SW 1271 (cell line): ENCODE measurements around the gene SLC25A25.
"Not testable (repeated sequence)": the region's sequence is repeated elsewhere in the genome, so short reads cannot be mapped to it uniquely, and the experiment has no call there.

Experiments
- DNase-seq, 2 experiments: peaks; one replicate each; lab custom pipeline; 2025; lab: John Stamatoyannopoulos, UW

The SLC25A25 gene

GRCh38 chr9:128051932-128052709 is 15.9 kb upstream of the SLC25A25 start:
- no peak for DNase-seq

GRCh38 chr9:128053560-128053959 is 14.5 kb upstream of the SLC25A25 start:
- no peak for DNase-seq

- no peak for DNase-seq
Measured at GRCh38 chr9:128054087-128054486, 13.9 kb upstream of the SLC25A25 start.

GRCh38 chr9:128055344-128056040 is 12.5 kb upstream of the SLC25A25 start:
- no peak for DNase-seq

DNA sequence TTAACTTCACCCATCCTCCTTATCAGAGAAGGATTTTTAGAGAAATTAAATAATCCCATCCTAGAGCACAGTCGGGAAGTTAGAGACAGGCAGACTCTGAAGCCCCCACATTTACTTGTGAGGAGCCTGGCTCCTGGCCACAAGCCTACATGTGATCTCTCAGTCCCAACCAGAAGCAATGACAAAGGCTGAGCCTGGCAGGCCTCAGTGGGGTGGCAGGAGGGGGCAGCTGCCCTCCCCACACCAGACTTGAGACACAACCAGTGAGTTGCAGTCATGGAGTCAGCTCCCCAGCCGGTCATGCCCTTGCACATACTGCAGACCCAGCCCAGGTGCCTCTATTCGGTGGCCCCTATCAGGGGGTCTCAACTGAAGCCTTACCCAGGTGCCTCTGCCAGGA is 11.9 kb upstream of the SLC25A25 start:
- DNase-seq = no peak

DNA sequence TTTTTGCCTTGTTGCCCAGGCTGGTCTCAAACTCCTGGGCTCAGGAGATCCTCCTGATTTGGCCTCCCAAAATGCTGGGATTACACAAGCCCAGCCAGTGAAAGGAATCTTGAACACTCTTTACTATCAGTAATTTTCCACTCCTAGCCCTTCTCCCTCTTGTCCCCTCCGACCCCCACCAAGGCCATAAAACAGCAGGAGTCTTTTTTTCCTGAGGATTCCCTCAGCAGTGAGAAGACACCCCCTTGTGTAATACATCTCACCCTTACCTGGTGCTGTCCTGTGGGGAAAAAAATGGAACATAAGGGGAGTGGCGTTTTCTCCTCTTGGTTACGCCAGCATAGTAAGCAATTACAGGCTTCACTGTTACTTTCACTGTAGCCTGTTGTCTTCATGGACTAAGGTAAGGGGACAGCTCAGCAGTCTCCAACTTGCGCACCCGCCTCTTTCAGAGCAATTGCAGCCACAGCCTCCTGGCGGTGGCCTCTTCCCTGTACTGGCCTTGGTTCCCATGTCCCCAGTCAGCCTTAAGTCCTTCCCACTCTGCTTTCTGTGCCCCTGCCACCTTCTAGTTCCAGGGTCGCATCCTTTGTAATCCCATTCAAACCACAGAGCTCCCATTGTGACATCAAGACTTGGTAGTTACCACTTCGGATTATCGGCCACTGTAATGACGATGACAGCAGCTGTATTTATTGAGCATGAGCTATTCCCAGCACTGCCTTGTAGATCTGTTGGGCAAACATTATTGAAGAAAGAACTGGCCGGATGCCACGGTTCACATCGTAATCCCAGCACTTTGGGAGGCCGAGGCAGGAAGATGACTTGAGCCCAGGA is 10.9 kb upstream of the SLC25A25 start:
- no peak for DNase-seq

DNA sequence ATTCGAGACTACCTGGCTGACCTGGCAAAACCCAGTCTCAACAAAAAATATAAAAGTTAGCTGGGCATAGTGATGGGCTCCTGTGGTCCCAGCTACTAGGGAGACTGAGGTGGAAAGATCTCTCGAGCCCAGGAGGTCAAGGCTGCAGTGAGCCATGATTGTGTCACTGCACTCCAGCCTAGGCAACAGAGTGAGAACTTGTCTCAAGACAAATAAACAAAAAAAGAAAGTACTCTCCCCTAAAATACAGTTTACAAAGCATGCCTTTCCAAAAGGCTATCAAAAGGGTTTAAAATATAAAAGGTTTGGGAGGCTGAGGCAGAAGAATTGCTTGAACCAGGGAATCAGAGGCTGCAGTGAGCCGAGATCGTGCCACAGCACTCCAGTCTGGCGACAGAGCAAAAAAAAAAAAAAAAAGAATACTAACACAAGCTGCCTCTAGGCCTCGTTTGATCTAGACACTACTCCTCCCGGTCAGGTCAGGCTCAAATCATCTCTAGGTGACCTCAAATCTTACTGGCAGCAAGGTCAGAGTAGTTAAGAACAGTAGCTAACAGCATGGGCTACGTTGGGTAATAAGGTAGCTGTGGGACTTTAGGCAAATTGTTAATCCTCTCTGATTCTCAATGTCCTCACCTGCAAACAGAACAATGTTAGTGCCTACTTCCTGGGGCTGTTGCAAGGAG is 10.2 kb upstream of the SLC25A25 start:
- DNase-seq = no peak

DNA sequence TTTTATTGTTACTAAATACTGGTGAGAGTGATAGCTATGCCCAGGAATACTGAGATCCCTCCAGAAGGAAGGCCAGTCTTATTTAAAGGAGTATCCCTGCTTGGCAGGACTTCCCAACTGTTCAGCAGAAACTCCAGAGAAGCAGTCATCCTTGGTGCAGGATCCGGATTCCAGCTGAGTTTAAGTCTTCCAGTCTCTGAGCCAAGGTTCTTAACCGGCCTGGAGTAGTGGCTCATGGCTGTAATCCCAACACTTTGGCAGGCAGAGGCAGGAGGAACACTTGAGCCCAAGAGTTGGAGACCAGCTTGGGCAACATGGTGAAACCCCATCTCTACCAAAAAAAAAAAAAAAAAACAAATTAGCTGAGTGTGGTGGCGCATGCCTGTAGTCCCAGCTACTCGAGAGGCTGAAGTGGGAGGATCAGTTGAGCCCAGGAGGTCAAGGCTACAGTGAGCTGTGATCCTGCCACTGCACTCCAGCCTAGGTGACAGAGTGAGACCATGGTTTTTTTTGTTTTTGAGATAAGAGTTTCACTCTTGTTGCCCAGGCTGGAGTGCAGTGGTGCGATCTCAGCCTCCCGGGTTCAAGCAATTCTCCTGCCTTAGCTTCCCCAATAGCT is 8.6 kb upstream of the SLC25A25 start:
- DNase-seq = no peak

DNA sequence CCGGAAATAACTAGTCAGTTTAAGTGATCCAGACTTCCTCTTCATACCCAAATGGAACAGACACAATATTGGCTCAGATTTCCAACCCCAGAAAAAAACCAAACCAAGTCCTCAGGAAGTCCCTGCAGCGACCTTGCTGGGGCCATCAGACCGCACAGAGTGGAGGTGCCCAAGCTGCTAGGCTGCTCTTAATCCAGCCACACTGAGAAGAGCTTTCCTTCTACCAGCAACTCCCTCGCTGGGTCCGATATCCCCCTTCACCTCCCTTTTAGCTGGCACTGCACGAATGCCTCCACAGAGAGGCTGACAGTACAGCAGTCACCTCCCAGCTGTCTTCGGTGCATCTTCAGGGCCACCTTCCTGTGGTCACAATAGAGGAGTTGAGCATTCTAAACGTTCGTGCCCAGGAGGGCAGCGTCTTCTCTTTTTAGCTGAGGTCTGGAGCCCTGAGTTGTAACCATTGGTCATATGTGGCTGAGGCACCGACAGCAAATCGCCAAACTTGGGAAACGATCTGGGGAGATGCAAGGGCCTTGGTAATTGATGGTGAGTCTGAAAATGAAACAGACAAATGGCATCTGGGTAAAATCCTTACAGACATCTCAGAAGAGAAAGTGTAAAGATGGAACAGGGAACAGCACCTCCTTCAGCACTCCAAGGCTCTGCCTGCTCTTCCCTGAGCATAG is 6.6 kb upstream of the SLC25A25 start:
- DNase-seq = no peak

- no peak for DNase-seq
Measured at GRCh38 chr9:128062279-128062678, 5.8 kb upstream of the SLC25A25 start.

- DNase-seq = no peak
Measured at GRCh38 chr9:128062846-128063831, 4.9 kb upstream of the SLC25A25 start.

- no peak for DNase-seq
Measured at GRCh38 chr9:128065907-128066712, 1.9 kb upstream of the SLC25A25 start.

GRCh38 chr9:128066713-128067644 is 1.1 kb upstream of the SLC25A25 start, which contains the start of gene NAIF1:
NAIF1 (minus strand) TSS chr9:128067320; CDS start chr9:128067101, 219 bp downstream.
- DNase-seq = peak; percentile 97 to 100

DNA sequence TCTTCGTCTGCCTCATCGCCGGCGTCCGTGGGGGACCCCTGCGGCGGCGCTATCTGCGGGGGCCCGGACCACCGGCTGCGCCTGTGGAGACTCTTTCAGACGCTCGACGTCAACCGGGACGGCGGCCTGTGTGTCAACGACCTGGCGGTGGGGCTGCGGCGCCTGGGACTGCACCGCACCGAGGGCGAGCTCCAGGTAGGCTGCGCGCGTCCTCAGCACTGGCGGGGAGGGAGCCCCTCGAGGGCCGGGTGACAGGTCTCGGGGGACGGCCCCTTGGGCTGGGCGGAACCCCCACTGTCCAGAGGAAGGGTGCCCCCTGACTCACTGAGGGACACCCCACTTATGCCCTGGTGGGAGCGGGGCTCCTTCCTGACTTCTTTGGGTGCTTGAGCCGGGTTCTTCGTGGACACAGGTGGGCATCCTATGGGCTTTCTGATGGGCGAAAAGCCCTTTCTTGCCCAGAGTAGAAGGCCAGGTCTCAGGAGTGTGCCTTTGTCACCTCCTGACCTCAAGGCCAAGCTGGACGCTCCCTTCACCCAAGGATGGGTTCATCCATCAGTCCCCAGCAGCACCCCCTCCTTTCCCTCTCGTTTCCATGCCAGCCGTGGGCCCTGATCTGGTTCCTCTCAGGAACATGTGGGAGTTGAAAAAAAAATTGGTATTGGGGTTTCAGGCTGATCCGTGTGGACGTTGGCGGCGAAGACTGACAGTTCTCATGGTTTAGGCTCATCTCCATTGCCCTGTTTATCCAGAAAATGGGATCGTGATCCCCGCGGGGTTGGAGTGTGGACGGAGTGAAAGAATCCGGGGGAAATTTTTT is 564 bp downstream of the SLC25A25 start:
- DNase-seq = peak in 1 of 2 experiments; percentile 32

- no peak for DNase-seq
Measured at GRCh38 chr9:128070874-128071273, 2.8 kb downstream of the SLC25A25 start.

DNA sequence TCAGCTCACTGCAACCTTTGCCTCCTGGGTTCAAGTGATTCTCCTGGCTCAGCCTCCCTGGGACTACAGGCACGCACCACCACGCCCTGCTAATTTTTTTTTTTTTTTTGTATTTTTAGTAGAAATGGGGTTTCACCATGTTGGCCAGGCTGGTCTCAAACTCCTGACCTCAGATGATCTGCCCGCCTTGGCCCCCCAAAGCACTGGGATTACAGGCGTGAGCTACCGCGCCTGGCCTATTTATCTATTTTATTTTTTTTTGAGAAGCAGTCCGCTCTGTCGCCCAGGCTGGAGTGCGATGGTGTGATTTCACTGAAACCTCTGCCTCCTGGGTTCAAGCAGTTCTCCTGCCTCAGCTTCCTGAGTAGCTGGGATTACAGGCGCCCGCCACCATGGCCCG is 3.4 kb downstream of the SLC25A25 start:
- not testable (repeated sequence) for DNase-seq
